Dedifferentiated amniotic fluid mesenchymal stem cell (primary cell): ENCODE measurements around the gene CCT8.
"Not testable (repeated sequence)": the region's sequence is repeated elsewhere in the genome, so short reads cannot be mapped to it uniquely, and the experiment has no call there.

Source experiments
- DNase-seq: peaks from one replicate; pipeline ENCODE4 v3.0.0-alpha.2; 2016; ENCODE audit errors: extremely low spot score

The CCT8 gene

DNA sequence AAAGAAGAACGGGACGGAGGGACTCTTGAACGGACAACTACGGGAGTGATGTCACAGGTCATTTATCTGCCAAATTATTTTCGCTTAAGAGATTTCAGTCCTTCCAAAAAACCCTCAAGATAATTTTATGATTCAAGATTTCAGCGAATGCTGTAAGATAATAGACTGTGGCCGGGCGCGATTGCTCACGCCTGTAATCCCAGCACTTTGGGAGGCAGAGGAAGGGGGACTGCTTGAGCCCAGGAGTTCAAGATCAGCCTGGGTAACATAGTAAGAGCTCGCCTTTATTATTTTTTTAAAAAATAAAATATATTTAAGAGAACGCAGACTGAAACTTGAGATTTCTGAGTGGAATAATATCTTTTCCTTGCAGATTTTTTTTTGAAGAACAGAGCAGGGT is 54.9 kb downstream of the CCT8 start:
- no peak for DNase-seq

DNA sequence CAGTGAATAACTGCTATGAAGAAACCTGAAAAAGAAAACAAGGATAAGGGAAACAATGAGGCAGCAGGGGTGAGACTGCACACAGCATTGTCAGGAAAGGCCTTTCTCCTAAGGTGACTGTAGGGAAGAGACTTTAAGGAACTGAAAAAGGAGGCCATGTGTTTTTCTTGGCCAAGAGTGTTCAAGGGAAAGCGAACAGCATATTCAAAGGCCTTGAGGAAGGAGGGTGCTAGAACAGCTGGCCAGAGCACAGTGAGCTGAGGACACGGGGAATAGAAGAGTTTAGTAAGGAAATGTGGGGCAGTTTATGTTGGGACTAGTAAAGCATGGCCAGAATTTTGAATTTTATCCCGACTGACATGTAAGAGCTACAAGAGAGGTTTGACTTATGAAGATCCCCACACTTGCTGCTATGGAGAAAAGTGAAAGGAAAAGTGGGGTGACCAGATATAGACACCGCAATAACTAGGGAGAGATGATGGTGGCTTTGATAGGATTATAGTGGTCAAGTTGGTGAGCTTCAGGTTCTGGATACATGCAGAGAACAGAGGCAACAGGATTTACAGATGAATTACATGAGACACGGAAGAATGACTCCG is 55.7 kb downstream of the CCT8 start:
- no peak for DNase-seq

DNA sequence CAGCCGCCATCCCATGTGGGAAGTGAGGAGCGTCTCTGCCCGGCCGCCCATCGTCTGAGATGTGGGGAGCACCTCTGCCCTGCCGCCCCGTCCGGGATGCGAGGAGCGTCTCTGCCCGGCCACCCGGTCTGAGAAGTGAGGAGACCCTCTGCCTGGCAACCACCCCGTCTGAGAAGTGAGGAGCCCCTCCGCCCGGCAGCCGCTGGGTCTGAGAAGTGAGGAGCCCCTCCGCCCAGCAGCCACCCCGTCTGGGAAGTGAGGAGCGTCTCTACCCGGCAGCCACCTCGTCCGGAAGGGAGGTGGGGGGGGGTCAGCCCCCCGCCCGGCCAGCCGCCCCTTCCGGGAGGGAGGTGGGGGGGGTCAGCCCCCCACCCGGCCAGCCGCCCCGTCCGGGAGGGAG is 62.2 kb downstream of the CCT8 start:
- not testable (repeated sequence) for DNase-seq

DNA sequence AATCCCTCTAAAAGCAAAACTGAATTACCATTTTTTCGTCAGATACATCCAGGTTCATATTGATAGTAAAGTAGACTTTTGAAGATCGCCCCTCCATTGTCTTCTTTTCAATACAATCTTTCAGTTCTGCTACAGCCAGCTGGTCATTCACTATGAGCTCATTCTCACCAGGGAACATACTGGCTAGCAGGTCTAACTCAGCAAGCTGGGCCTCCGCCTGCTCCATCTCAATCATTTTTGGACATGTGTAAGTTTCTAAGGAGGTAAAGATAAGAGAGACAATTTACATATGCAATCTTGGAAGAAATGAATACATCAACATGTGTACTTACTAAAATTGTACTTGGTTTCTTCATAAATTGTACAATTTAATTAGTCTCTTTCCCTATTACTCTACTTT is 65.1 kb downstream of the CCT8 start:
- no peak for DNase-seq

DNA sequence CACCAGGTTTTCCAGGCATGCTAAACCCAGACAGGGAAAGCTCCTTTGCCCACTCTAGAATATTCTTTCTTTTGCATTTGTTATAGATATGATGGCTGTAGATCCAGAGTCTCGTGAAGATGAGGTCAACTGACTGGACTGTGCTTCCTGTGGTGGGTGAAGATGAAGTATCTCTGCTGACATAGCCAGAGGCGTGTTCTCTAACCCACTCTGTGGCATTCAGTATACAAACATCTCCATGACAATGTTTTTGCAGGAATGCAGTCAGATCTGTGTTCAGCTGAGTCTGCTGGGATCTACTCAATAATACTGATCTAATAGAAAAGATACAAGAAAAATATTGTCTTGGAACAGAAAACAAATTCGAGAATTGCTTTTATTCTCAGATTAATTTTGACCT is 65.6 kb downstream of the CCT8 start:
- DNase-seq: no peak

DNA sequence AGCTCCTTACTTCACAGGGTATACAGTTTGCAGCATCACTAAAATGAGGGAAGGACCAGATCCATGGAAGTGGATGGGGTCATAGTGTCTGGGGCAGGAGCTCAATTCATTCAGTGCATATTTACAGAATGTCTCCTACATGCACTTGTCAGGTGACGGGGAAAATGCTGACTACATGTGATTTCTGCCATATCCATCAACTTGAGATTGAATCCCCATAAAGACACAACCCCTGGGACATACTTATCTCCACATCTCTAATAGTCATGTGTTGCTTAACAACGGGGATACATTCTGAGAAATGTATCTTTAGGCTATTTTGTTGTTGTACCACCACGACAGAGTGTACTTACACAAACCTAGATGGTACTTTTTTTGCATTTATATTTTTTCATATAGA is 66.3 kb downstream of the CCT8 start:
- no peak for DNase-seq
